ENCODE results near the gene PPFIBP2.

The PPFIBP2 gene

GRCh38 chr11:7614656-7615055 lies 100.9 kb downstream of the PPFIBP2 start:
- no peak for TF ChIP-seq CTCF (IDR thresholded peaks at IDR 0.05; ENCODE audit: low read depth, low read length)
- no peak for DNase-seq (ENCODE audit: extremely low read depth, low read depth)

- DNase-seq (ENCODE audit: extremely low read depth, low read depth), result no peak
- TF ChIP-seq CTCF (IDR thresholded peaks at IDR 0.05; ENCODE audit: low read depth, low read length), result no peak
Measured at GRCh38 chr11:7617032-7617431, 103.2 kb downstream of the PPFIBP2 start.

- no peak for TF ChIP-seq CTCF (IDR thresholded peaks at IDR 0.05; ENCODE audit: low read depth, low read length)
- DNase-seq (ENCODE audit: extremely low read depth, low read depth), result no peak
Measured at GRCh38 chr11:7619322-7619721, 105.5 kb downstream of the PPFIBP2 start.

GRCh38 chr11:7621090-7621489 lies 107.3 kb downstream of the PPFIBP2 start:
- DNase-seq (ENCODE audit: extremely low read depth, low read depth), result no peak
- no peak for TF ChIP-seq CTCF (IDR thresholded peaks at IDR 0.05; ENCODE audit: low read depth, low read length)

GRCh38 chr11:7621554-7621953 lies 107.8 kb downstream of the PPFIBP2 start:
- no peak for TF ChIP-seq CTCF (IDR thresholded peaks at IDR 0.05; ENCODE audit: low read depth, low read length)
- DNase-seq (ENCODE audit: extremely low read depth, low read depth), result no peak

GRCh38 chr11:7622721-7623120 lies 108.9 kb downstream of the PPFIBP2 start:
- no peak for TF ChIP-seq CTCF (IDR thresholded peaks at IDR 0.05; ENCODE audit: low read depth, low read length)
- no peak for DNase-seq (ENCODE audit: extremely low read depth, low read depth)

- TF ChIP-seq CTCF (IDR thresholded peaks at IDR 0.05; ENCODE audit: low read depth, low read length), result no peak
- DNase-seq (ENCODE audit: extremely low read depth, low read depth), result no peak
Measured at GRCh38 chr11:7628660-7629059, 114.9 kb downstream of the PPFIBP2 start.

All from AG09319 (cell line).